ENCODE data around the gene GDF15. TPM values are rescaled to one million over a fixed set of nuclear protein-coding genes. Genes with fewer than 3 reads are reported as not detected.
A peak's percentile ranks its signal among the peaks of the same experiment; 100 is the strongest.

GDF15 gene
- total and polyA plus RNA-seq, 12 donors, result 0.44 to 2.5 (median 0.70) TPM

GRCh38 chr19:18433015-18433691, 47.2 kb downstream of the GDF15 start:
- Histone ChIP-seq H3K36me3 (peaks cover 0 to 32% (median 0%) of the 10 kb centered on the region in 9 donors), H3K9me3 (no peaks in the 10 kb centered on the region), H3K27ac (peak overlapping the region in 7 of 10 donors; percentile 32 to 62 (median 44)), H3K27me3 (peaks cover 0 to 16% (median 0%) of the 10 kb centered on the region in 7 donors), H3K4me1 (peaks cover 18 to 70% (median 45%) of the 10 kb centered on the region in 9 donors), H3K4me3 (peak overlapping the region in 9 of 10 donors; percentile 10 to 57 (median 51))
- ATAC-seq (no peak), DNase-seq (no peak)
- intact Hi-C loops (cut with DNase I), result no loop called here
- no peak for TF ChIP-seq CTCF (IDR thresholded peaks at IDR 0.05)
- WGBS, 2 donors, result 18% methylated on average over 49 to 59 of the region's 59 CpGs

GRCh38 chr19:18433735-18434398, 47.9 kb downstream of the GDF15 start:
- DNase-seq (no peak), ATAC-seq (no peak)
- TF ChIP-seq CTCF (IDR thresholded peaks at IDR 0.05), result no peak
- Histone ChIP-seq H3K4me3 (peak overlapping the region in 9 of 10 donors; percentile 10 to 57 (median 51)), H3K9me3 (no peaks in the 10 kb centered on the region), H3K36me3 (peaks cover 0 to 29% (median 0%) of the 10 kb centered on the region in 9 donors), H3K27me3 (peaks cover 0 to 23% (median 0%) of the 10 kb centered on the region in 7 donors), H3K4me1 (peaks cover 20 to 70% (median 46%) of the 10 kb centered on the region in 9 donors), H3K27ac (peak overlapping the region in 7 of 10 donors; percentile 32 to 62 (median 44))
- 17 to 23% methylated on average over 37 to 59 of the region's 60 CpGs for WGBS, 2 donors
- intact Hi-C loops (cut with DNase I), result no loop called here

- Histone ChIP-seq H3K4me1 (peaks cover 14 to 65% (median 42%) of the 10 kb centered on the region in 9 donors), H3K4me3 (peak overlapping the region in 3 of 10 donors; percentile 51 to 57 (median 53)), H3K9me3 (no peaks in the 10 kb centered on the region), H3K36me3 (peaks cover 0 to 29% (median 0%) of the 10 kb centered on the region in 9 donors), H3K27me3 (peaks cover 0 to 23% (median 0%) of the 10 kb centered on the region in 7 donors), H3K27ac (peak overlapping the region in 4 of 10 donors; percentile 32 to 62 (median 46))
- no peak for TF ChIP-seq CTCF (IDR thresholded peaks at IDR 0.05)
- intact Hi-C loops (cut with DNase I), result no loop called here
- WGBS, 2 donors, result 90% methylated on average over 20 to 21 of the region's 21 CpGs
- no peak for ATAC-seq
- DNase-seq, result no peak
These were observed 48.6 kb downstream of the GDF15 start for GRCh38 chr19:18434411-18435175.

Data from heart right ventricle (tissue), 16 donors.